GM18499 (cell line): ENCODE data around the gene ARFIP1.
A peak's percentile ranks its signal among the peaks of the same experiment; 100 is the strongest.
"Not testable (repeated sequence)": the region's sequence is repeated elsewhere in the genome, so short reads cannot be mapped to it uniquely, and the experiment has no call there.

Experiments used
- ATAC-seq: cut with Tn5 transposase; IDR thresholded peaks from one replicate; pipeline ENCODE4 v1.9.1; 2021; ENCODE audit warnings: moderate number of reproducible peaks; ENCODE audit not compliant: insufficient read depth, unreplicated experiment

Gene ARFIP1, protein sequence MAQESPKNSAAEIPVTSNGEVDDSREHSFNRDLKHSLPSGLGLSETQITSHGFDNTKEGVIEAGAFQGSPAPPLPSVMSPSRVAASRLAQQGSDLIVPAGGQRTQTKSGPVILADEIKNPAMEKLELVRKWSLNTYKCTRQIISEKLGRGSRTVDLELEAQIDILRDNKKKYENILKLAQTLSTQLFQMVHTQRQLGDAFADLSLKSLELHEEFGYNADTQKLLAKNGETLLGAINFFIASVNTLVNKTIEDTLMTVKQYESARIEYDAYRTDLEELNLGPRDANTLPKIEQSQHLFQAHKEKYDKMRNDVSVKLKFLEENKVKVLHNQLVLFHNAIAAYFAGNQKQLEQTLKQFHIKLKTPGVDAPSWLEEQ

DNA sequence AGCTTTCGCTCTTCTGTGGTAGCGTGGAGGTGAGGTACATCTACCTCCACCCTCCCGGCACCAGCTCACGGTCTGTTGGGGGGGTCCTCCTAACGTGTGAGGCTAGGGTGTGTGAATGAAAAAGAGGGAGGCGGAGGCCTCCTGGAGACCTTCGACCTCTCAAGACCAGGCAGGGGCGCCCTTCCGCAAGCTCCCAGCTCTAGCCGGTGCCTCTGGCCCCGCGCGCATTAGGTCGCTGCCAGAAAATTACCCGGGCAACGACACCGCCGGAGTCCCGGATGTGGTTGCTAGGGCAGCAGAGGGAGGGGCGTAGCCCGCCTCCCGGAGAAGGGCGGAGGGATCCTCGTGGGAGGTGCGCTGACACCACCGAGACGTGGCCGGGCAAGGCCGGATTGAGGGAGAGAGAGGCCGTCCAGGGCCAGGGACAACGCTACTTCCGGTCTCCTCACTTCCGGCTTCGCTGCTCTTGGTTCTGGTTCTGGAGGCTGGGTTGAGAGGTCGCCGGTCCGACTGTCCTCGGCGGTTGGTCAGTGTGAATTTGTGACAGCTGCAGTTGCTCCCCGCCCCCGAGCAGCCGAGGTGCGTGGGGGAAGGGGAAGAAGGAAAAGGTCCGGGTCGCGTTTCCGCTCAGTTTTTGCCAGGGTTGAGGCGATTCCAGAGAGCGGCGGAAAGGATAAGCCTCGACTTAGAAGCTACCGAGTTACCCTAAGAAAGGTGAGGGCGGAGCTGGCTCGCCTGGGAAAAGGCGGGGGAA is at the start of gene ARFIP1, which contains the start of gene TIGD4:
Gene ARFIP1, plus strand, starts transcription at position 442 of the 754 bp plus-strand sequence. CDS start 49,680 bp downstream, outside the sequence.
Gene TIGD4, minus strand, starts transcription at position 218 of the 754 bp plus-strand sequence. CDS start 8,726 bp downstream, outside the sequence.
- ATAC-seq: peak; percentile 87

DNA sequence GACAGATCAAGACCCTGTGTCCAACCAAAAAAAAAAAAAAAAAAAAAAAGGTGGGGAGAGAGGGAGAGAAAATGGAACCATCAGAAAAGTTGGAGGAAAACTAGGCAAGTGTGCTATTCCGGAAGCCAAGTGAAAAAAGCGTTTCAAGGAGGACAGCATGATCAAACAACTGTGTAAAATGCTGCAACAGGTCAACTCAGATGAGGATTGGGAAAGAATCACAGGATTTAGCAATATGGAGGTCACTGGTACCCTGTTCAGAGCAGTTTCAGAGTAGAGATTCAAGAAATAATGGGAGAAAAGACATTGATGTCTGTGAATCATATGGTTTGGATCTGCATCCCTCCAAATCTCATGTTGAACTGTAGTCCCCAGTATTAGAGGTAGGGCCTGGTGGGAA is 47.8 kb upstream of the ARFIP1 start:
- ATAC-seq: no peak

DNA sequence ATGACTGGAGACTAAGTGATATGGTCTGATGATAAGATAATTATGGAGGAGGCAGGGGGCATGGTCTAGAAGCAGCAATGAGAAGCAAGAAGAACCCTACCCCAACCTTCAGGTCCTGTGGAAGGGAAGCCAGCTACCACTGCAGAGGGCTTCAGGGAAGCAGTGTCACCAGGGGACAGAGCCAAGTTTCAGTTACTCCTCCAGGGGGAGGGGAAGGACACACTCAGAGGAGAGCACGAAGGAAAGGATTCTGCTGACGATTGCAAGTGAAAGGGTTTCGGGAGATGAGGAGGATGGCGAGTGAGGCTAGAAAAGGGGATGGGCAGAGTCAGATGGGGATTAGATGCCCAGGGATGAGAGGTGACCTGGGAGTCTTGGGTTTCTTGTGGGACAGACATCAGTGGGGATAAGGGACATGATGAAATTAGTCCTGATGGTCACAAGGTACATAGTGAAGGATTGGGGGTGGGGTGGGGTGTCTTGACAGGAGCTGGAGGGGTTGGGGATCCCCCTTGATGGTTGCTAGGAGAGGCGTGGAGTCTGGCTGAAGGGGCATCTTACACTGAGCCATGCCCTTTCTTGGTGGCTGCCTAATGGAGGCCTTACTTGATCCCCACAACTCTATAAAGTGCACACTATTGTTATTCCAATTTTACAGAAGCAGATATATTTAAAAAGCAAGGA is 45.6 kb upstream of the ARFIP1 start:
- ATAC-seq: no peak

DNA sequence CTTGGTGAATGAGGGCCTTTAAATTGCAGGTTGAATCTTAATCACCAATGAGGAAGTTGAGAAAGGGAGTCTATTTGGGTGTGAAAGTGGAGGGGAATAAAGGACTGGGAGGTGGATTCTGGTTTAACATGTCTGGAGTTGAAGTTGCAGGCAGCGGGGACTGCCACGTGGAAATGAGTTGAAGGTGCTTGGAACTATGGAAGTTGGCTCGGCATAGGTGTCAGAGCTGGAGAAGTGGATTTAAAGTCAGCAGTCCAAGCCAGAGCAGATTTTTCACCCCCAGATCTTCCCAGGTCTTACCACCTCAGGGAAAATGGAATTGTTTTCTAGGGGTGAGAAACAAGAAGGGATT is 45.1 kb upstream of the ARFIP1 start:
- no peak for ATAC-seq

DNA sequence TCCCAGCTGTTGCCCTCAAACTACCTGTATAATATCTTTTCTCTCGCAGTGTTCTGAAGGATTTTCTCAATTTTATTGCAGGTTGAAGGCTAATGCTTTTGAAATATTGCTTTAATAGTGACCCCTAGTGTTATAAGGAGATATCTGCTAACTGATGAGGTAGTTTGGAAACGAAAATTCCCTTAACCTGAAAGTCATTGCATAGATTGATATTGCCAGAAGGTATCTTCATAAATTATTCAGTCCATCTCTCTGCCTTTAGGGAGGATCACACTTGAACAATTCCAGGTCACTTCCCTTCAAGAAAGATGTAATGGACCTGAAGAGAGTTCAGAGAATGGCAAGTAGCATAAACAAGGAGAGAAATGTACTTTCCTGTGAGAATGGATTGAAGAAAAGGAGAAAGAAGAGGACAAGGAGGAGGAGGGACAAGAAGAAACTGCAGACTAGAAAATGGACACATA is 44.3 kb upstream of the ARFIP1 start:
- ATAC-seq: no peak

DNA sequence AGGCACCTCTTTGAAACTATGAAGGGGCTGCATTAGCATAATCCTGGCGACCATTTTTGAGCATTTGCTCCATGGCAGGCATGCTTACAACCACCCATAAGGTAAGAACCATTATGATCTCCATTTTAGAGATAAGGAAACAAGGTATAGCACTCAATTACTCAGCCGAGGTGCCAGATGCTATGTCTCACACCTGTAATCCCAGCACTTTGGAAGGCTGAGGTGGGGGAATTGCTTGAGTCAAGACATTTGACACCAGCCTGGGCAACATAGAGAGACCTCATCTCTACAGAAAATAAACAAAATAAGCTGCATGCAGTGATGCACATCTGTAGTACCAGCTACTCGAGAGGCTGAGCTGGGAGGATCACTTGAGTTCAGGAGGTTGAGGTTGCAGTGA is 43.8 kb upstream of the ARFIP1 start:
- no peak for ATAC-seq

DNA sequence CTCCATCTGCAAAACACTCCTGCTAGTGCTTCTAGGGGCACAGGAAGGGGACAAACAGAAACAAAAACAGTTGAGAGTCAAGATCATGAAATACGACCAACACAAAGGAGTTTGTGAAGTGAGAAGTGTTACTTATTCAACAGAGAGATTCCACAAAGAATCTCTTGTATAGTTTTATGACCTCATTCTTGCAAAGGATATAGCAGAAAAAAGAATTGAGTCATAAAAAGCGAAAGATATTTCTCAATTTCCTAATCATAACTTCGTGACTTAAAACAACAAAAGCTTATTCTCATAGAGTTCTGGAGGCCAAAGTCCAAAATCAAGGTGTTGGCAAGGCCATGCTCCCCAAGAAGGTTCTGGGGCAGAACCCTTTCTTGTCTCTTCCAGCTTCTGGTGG is 40.9 kb upstream of the ARFIP1 start:
- ATAC-seq: no peak

DNA sequence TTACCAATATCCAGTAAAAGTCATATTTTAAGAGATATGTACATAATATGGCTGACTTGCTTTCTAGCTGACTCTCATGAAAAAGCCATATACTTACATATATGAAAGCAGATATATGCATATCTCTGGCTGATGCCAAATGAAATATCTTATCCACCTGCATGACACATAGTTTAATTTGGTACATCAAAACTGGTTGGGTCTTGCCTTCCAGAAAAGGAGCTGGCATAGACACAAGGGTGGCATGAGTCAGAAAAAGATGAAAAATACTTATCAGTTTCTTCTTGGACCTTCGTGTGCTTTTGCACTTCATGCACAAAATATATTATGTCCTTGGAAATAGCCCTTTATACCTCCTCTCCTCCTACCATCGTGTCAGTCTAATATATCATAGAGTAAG is 32.3 kb upstream of the ARFIP1 start:
- ATAC-seq: no peak

DNA sequence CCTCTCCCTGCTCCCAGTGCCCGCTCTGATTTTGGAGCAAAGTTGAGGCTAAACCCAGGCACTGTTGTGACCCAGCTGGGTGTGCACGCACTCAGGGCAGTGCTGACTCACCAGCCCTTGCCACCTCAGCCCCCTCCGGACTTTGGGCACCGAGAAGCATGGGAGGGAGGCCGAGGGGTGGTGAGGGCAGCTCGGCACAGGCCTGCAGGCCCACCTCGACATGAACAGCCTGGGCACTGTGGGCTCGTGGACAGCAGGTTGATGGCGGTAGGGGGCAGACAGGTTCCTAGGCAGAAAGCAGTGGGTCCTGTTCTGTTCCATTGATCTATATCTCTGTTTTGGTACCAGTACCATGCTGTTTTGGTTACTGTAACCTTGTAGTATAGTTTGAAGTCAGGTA is 31.1 kb upstream of the ARFIP1 start:
- no peak for ATAC-seq

DNA sequence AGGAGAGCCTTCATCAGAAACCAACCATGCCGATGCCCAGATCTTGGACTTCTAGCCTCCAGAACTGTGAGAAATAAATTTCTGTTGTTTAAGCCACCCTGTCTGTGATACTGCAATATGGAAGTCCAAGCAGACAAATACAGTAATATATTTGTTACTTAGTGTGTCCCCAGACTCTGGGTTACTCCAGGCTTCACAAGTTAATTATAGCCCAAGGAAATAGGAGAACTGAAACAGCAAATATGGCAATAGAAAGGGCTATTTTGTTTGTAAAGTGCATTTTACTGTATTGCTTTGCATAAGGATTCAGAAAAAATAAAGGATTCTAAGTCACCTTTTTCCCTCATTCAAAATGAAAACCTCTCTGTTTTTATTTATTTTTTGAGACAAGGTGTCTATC is 16.0 kb upstream of the ARFIP1 start:
- ATAC-seq: no peak

DNA sequence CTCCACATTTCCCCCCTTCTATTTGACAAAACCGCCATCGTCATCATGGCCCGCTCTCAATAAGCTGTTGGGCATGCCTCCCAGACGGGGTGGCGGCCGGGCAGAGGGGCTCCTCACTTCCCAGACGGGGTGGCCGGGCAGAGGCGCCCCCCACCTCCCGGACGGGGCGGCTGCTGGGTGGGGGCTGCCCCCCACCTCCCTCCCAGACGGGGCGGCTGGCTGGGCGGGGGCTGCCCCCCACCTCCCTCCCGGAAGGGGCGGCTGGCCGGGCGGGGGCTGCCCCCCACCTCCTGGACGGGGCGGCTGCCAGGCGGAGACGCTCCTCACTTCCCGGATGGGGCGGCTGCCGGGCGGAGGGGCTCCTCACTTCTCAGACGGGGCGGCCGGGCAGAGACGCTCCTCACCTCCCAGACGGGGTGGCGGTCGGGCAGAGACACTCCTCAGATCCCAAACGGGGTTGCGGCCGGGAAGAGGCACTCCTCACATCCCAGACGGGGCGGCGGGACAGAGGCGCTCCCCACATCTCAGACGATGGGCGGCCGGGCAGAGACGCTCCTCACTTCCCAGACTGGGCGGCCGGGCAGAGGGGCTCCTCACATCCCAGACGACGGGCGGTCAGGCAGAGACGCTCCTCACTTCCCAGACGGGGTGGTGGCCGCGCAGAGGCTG is 14.6 kb upstream of the ARFIP1 start:
- ATAC-seq: not testable (repeated sequence)

DNA sequence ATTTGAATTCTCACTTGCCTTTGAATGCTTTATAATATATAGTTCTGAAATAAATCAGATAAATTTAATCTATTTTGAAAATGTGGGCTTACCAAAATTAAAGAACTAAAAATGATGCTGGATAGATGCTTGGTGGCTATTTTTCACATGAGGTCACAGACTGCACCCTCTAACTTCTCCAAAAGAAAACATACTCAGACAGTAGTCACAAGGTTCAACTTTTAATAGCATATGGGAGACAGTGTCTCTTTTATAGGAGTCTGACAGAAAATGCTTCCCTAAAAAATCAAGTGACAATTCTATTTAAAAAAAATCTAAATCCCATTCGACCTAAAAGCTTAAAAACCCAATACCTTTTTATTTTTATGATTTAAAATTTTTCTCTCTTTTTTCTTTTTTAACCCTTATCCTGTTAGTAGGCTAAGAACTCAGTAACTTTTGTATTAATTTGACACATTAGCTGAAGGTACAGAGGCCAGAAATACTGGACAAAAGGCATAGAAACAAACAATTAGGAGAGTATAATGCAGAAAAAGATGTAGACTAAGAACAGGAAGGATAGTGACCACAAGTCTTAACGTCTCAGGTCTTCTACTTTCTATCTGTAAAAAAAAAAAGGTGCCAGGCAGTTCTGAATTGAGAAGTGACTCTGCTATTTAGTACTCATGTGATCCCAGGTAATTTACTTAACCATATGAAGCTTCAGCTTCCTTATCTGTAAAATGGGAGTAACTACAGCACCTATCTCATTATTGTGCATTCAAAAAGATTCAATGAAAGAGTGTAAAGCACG is 7.8 kb upstream of the ARFIP1 start:
- peak; percentile 66 for ATAC-seq

DNA sequence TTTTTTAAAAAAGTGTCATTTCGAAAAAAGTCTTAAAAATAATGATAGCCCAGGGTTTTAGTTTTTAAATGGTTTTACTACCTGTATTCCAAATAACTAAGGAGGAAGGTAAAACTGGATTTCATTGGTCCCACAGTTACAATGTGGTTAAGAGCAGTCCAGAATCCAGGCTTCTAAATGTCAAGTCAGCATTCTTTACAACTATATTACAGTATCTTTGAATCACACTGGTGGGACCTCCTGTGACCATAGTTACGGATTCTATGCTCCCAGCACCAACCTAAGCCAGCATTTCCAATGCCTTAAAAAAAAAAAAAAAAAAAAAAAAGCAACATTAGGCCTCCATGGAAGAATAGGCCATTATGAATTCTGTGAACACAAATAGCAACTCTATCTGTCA is 6.4 kb upstream of the ARFIP1 start:
- no peak for ATAC-seq

DNA sequence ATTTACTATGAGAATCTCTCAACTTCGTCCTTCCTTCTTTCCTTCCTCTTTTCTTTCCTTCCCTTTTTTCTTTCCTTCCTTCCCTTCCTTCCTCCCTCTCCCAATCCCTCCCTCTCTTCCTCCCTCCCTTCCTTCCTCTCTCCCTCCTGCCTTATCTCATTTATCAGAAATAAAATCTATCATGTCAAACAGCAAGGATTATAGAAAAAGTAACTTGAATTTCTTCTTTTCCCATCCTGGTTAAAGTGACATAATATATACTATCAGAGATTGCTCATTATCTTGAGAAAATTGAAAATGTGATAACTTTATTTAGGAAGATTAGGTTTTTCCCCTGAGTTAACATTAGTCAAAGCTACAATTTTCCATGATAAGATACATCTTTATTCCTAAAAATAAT is 5.8 kb upstream of the ARFIP1 start:
- ATAC-seq: no peak

DNA sequence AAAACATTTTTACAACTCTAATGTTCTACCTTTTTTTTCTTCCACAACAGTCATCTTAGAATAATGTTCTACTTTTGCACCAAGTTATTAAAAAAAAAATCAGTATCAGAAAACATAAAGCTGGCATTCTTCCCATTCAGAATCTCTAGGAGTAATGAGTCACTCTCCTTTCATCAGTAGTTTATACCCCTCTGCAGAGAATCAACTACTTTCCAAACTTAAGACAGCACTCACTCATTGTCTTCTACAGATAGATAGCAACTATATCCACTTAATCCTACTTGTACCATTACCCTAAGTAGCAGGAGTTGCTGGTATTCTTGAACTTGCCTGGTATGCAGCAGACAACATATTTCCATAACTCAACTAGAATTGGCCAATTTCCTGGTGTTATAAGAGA is 3.4 kb upstream of the ARFIP1 start:
- ATAC-seq: no peak

DNA sequence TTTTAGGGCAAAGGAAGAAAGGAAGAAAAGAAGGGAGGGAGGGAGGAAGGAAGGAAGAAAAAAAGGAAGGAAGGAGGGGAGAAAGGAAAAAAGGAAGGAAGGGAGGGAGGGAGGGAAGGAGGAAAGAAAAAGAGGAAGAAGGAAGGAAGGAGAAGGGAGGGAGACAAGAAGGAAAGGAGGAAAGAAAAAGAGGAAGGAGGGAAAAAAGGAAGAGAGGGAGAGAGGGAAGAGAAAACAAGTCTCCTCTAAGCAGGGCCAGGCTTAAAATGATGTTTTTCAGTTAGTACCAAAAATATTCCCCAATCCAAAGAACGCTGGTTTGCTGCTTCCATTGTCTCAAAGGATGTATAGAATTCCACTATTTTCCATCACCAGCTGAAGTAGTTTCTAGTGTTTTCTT is 2.3 kb upstream of the ARFIP1 start:
- ATAC-seq: no peak

DNA sequence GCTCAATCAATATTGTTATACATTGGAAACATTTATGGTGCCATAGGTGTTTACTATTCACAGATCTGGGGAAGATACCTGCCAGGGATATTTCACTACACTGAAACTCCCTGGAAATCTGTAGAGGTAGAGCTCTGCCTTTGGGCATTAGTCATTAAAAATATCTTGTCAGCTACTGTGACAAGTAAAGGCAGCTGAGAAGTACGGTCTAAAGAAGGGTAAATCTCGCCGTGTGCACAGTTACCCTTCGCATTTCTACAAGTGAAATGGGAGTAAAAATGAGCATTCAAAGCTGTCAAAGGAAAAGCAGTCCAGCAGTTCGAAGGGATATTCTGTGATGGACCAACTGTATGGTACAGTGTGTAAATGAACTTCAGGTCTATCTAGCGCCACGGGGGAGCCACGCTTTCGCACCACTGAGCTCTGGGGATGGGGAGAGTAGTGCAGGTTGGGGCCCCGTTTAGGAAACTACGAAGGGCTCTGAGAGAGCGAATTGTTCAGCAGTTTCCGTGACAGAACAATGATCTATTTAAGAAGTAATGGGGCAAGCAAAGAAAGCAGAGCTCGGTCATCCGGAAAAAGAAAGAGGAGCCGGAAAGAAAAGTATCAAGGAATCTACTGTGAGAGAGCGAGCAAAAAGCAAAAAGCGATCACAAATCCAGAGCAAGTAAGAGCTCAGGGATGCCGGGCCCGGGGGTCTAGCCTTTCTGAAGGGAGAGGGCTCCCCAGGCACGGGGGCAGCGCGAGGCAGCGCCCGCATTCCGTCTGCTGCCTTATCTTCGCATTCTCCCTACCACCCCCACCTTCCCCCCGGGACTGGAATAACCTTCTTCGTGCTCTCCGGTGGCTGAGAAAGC is 870 bp upstream of the ARFIP1 start:
- no peak for ATAC-seq

DNA sequence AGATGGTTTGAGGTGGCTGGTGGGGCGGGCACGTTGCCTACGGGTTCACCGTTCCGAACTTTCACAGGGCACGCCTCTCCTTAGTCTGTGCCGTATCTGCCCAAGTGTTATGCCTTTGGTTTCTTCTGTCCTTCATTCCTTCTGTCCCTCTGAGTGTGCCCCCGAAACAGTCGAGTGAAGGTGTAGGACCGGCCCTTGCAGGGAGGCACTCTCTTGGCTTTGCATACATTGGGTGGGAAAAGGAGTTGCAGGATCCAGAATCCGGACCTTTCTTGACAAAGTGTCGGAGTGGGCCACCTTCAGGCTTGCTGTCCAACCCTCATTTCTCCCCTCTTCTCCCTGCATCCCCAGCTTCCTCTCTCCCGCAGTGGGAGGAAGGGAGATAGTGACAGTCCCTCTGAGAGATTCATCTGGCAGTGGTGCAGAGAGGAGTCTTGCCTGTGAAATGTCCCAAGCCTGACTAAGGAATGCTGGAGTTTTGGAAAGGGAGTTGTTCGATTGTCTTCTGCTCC is 569 bp downstream of the ARFIP1 start:
- no peak for ATAC-seq
